Caco-2 (cell line): ENCODE results near the gene PKD1L1. TPM values are rescaled to one million over a fixed set of nuclear protein-coding genes. Genes with fewer than 3 reads are reported as not detected.

Source experiments
- BruUV-seq: library from RNA; stranded (reverse); fragments of 400-500 nt; replicated peaks from 2 replicates; lab custom pipeline; 2021; lab: Mats Ljungman, UMichigan
- CTCF ChIA-PET: fragments of 300-600 bp; sonication (Branson Sonifier 250); formaldehyde crosslinking; loops from one replicate; lab custom pipeline; 2022; ENCODE audit warnings: antibody characterized with exemption; lab: Charles Lee
- POLR2A ChIA-PET: fragments of 300-600 bp; sonication (Branson Sonifier 250); formaldehyde crosslinking; loops from one replicate; lab custom pipeline; 2022; ENCODE audit warnings: antibody characterized with exemption; lab: Charles Lee
- DNase-seq, 2 experiments: peaks; one replicate each; pipeline versions ENCODE4 v3.0.0 to v3.0.0-alpha.2; 2020 to 2022
- H3K27me3 ChIP-seq: replicated peaks from 2 replicates; pipeline ENCODE4 v1.6.0; 2011; ENCODE audit warnings: low read length; ENCODE audit not compliant: control insufficient read depth, insufficient read depth
- H3K36me3 ChIP-seq: 2 replicates; pipeline ENCODE4 v1.5.1; 2011; ENCODE audit warnings: low read length; ENCODE audit not compliant: control insufficient read depth, insufficient read depth
- H3K4me1 ChIP-seq: fragments of 250-450 bp; sonication (Bioruptor Pico); 2 replicates; pipeline ENCODE4 v1.5.1; 2020; ENCODE audit warnings: mild to moderate bottlenecking
- H3K4me3 ChIP-seq: 2 replicates; pipeline ENCODE4 v1.5.1; 2011; ENCODE audit warnings: low read depth, mild to moderate bottlenecking, control low read depth, low read length
- H3K9me3 ChIP-seq: fragments of 250-450 bp; sonication (Bioruptor Pico); 2 replicates; pipeline ENCODE4 v1.5.1; 2020; ENCODE audit warnings: mild to moderate bottlenecking, moderate library complexity
- H3K27ac Mint-ChIP-seq: one replicate; pipeline ENCODE4 v1.8.0; 2022; ENCODE audit warnings: mixed read lengths; ENCODE audit not compliant: unreplicated experiment
- H3K27me3 Mint-ChIP-seq: one replicate; pipeline ENCODE4 v1.8.0; 2022; ENCODE audit warnings: mixed read lengths; ENCODE audit not compliant: insufficient read depth, unreplicated experiment
- H3K36me3 Mint-ChIP-seq: one replicate; pipeline ENCODE4 v1.8.0; 2022; ENCODE audit warnings: mild to moderate bottlenecking, mixed read lengths; ENCODE audit not compliant: insufficient read depth, unreplicated experiment
- H3K4me1 Mint-ChIP-seq: one replicate; pipeline ENCODE4 v1.8.0; 2022; ENCODE audit warnings: low read depth, mixed read lengths; ENCODE audit not compliant: unreplicated experiment
- H3K4me3 Mint-ChIP-seq: one replicate; pipeline ENCODE4 v1.8.0; 2022; ENCODE audit warnings: mild to moderate bottlenecking, moderate library complexity, mixed read lengths; ENCODE audit not compliant: unreplicated experiment
- H3K9me3 Mint-ChIP-seq: one replicate; pipeline ENCODE4 v1.8.0; 2022; ENCODE audit warnings: mixed read lengths; ENCODE audit not compliant: unreplicated experiment
- CTCF ChIP-seq, 2 experiments: fragments of 200-600 bp in 1 of 2; IDR thresholded peaks; 1 replicate in 1 of 2; 2 replicates in 1 of 2; pipeline versions ENCODE4 v1.5.1 to v1.8.0; 2011 to 2022; ENCODE audit warnings: antibody characterized with exemption in 1 of 2, control low read depth in 1 of 2, inconsistent platforms in 1 of 2, low read depth in 1 of 2, low read length in 1 of 2, mild to moderate bottlenecking in 1 of 2, moderate library complexity in 1 of 2; ENCODE audit not compliant: insufficient read depth in 1 of 2, severe bottlenecking in 1 of 2, unreplicated experiment in 1 of 2
- intact Hi-C: fragments of 100-400 bp; cut with micrococcal nuclease; formaldehyde crosslinking; loops from one replicate; pipeline ENCODE4 v1.10.0; 2022; ENCODE audit not compliant: unreplicated experiment
- total RNA-seq: library from RNA; stranded (reverse); gene quantifications from 2 replicates; pipeline ENCODE4 v1.2.3, GENCODE V29; 2022

Gene PKD1L1
- total RNA-seq, 1 experiment from 2014 or later: 0.25 TPM

GRCh38 chr7:47815867-47816266 lies 132.4 kb downstream of the PKD1L1 start:
- Histone ChIP-seq H3K36me3 (no peaks in the 10 kb centered on the region), H3K4me3 (no peak overlapping the region), H3K4me1 (peaks cover 18% of the 10 kb centered on the region), H3K27me3 (no peaks in the 10 kb centered on the region), H3K9me3 (no peaks in the 10 kb centered on the region)
- BruUV-seq: no TSS peak
- Mint-ChIP-seq H3K4me1 (peaks cover 26% of the 10 kb centered on the region), H3K4me3 (no peak overlapping the region), H3K27ac (peak overlapping the region; percentile 26), H3K9me3 (no peaks in the 10 kb centered on the region), H3K36me3 (no peaks in the 10 kb centered on the region), H3K27me3 (no peaks in the 10 kb centered on the region)
- TF ChIP-seq CTCF (IDR thresholded peaks at IDR 0.05; ENCODE audit: insufficient read depth in 1 of 2, low read depth in 1 of 2, low read length in 1 of 2, severe bottlenecking in 1 of 2, unreplicated experiment in 1 of 2): no peak
- intact Hi-C loops: loop anchor here (5.0 kb wide), 5 partner anchors 39 to 399 kb away; no protein-coding TSS in a partner anchor
- DNase-seq: no peak
- ChIA-PET POLR2A (no interaction called here), CTCF (no interaction called here)

- Histone ChIP-seq H3K4me1 (peaks cover 18% of the 10 kb centered on the region), H3K36me3 (no peaks in the 10 kb centered on the region), H3K27me3 (no peaks in the 10 kb centered on the region), H3K9me3 (no peaks in the 10 kb centered on the region), H3K4me3 (no peak overlapping the region)
- no peak overlapping the region for H3K27ac Mint-ChIP-seq
- ChIA-PET POLR2A (no interaction called here), CTCF (no interaction called here)
- DNase-seq: no peak
- no TSS peak for BruUV-seq
- no peaks in the 10 kb centered on the region for H3K9me3 Mint-ChIP-seq
- H3K4me3 Mint-ChIP-seq: no peak overlapping the region
- no peak for TF ChIP-seq CTCF (IDR thresholded peaks at IDR 0.05; ENCODE audit: insufficient read depth in 1 of 2, low read depth in 1 of 2, low read length in 1 of 2, severe bottlenecking in 1 of 2, unreplicated experiment in 1 of 2)
- intact Hi-C loops: loop anchor here (5.0 kb wide), 5 partner anchors 38 to 398 kb away; no protein-coding TSS in a partner anchor
- no peaks in the 10 kb centered on the region for H3K36me3 Mint-ChIP-seq
- peaks cover 26% of the 10 kb centered on the region for H3K4me1 Mint-ChIP-seq
- H3K27me3 Mint-ChIP-seq: no peaks in the 10 kb centered on the region
These were observed 133.2 kb downstream of the PKD1L1 start for GRCh38 chr7:47814905-47815613.

- H3K4me3 ChIP-seq: no peak overlapping the region
- no peaks in the 10 kb centered on the region for H3K9me3 Mint-ChIP-seq
- H3K4me1 Mint-ChIP-seq: peaks cover 21% of the 10 kb centered on the region
- no peaks in the 10 kb centered on the region for H3K36me3 ChIP-seq
- no peaks in the 10 kb centered on the region for H3K9me3 ChIP-seq
- intact Hi-C loops: no loop called here
- no peaks in the 10 kb centered on the region for H3K27me3 Mint-ChIP-seq
- no peaks in the 10 kb centered on the region for H3K36me3 Mint-ChIP-seq
- BruUV-seq: no TSS peak
- ChIA-PET CTCF (no interaction called here), POLR2A (no interaction called here)
- peaks cover 12% of the 10 kb centered on the region; the same call in 1 of the 2 replicates for H3K4me1 ChIP-seq
- H3K27ac Mint-ChIP-seq: no peak overlapping the region
- no peaks in the 10 kb centered on the region for H3K27me3 ChIP-seq
- TF ChIP-seq CTCF (IDR thresholded peaks at IDR 0.05; ENCODE audit: insufficient read depth in 1 of 2, low read depth in 1 of 2, low read length in 1 of 2, severe bottlenecking in 1 of 2, unreplicated experiment in 1 of 2): no peak
- DNase-seq: no peak
- no peak overlapping the region for H3K4me3 Mint-ChIP-seq
These were observed 134.5 kb downstream of the PKD1L1 start for GRCh38 chr7:47813620-47814260.
